HG02759 (cell line): ENCODE measurements around the gene STS.

Experiments used
- ATAC-seq: cut with Tn5 transposase; IDR thresholded peaks from one replicate; pipeline ENCODE4 v1.9.1; 2021; ENCODE audit warnings: mild to moderate bottlenecking, moderate library complexity; ENCODE audit not compliant: unreplicated experiment

The STS gene, protein sequence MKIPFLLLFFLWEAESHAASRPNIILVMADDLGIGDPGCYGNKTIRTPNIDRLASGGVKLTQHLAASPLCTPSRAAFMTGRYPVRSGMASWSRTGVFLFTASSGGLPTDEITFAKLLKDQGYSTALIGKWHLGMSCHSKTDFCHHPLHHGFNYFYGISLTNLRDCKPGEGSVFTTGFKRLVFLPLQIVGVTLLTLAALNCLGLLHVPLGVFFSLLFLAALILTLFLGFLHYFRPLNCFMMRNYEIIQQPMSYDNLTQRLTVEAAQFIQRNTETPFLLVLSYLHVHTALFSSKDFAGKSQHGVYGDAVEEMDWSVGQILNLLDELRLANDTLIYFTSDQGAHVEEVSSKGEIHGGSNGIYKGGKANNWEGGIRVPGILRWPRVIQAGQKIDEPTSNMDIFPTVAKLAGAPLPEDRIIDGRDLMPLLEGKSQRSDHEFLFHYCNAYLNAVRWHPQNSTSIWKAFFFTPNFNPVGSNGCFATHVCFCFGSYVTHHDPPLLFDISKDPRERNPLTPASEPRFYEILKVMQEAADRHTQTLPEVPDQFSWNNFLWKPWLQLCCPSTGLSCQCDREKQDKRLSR

GRCh38 chrX:7147413-7147977 lies at the start of gene STS:
STS (plus strand) TSS chrX:7147712; CDS start chrX:7253200, 105,488 bp downstream.
- ATAC-seq, result peak; percentile 49

DNA sequence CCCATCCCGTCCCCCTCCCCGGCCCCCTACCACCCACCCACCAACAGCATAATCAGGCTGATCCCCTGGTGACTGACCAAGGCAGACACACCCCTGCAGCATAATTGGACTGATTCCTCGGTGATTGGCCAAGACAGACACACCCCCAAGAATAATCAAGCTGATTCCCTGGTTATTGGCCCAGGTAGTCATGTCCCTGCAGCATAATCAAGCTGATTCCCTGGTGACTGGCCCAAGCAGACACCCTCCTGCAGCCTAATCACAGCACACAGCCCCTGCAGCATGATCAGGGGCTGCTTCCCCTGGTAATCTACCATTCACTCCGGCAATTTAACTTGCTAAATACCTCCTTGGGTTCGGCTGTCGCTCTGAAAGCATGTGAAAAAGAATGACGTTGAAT lies 47.5 kb upstream of the STS start:
- no peak for ATAC-seq

DNA sequence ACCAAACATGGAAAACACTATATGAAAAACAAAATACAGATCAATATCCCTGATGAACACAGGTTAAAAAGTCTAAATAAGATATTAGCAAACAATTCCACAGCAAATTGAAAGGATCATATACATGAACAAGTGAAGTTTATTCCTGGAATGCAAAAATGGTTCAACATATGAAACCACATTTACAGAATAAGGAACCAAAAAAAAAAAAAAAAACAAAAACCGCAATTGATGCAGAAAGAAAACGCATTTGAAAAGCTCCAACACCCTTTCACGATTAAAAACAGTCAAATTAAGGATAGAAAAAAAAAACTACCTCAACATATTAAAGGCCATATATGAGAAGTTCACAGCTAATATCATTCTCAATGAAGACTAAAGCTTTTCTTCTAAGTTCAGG lies 45.4 kb upstream of the STS start:
- no peak for ATAC-seq

DNA sequence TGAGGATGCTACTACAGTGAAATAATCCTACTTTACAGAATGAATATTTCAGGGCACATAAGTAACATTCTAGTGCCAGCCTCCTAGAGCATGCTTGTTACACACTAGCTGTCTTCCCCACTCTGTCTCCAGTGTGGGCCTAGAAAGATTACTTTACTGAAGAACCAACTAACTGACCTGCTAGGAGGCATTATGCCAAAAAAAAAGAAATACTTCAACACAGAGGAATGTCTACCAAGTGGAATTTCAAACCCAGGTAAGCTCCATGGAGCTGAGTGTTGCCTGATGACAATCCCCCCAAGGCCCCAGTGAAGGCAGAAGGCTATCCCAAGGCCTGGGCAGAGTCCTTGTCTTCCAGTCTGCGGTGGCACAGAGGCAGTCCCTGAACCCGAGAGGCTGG lies 40.9 kb upstream of the STS start:
- ATAC-seq, result no peak

GRCh38 chrX:7108030-7108429 lies 39.5 kb upstream of the STS start:
- ATAC-seq, result no peak

- ATAC-seq, result no peak
Observed at GRCh38 chrX:7109049-7109531, 38.4 kb upstream of the STS start.

DNA sequence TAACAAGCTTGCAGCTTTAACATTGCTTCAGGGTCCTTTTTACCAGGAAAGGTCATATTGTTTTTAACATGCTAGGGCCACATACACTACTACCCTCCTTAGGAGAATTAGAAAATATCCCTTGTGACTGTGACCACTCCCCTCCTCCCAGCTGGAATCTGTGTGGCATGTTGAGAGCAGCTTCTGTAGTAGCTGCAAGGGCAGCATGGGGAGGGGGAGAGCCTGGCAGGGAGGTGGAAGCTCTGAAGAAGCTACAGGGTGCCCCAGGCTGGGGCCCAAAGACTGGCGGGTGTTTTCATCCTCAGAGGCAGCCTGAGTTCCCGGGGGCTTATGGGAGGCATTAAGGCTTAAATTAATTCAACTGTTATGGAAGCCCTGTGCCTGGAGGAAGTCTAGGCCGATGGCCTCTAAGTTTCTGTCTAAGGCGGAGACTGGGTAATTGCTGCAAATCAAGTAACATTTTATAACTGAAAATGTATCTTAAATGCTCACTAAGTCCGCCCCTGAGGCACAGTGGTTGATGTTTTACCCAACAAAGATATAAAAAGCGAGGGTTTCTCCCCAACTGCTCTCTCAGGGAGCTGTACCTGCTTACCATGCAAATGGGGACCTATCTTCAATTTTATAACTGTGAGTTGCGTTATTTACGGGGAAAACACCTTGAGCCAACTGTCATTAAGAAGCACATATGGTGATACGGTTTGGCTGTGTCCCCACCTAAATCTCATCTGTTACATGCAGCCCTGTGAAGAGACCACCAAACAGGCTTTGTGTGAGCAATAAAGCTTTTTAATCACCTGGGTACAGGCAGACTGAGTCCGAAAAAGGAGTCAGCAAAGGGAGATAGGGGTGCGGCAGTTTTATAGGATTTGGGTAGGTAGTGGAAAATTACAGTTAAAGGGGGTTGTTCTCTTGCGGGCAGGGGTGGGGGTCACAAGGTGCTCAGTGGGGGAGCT lies 37.4 kb upstream of the STS start:
- ATAC-seq, result peak; percentile 64

DNA sequence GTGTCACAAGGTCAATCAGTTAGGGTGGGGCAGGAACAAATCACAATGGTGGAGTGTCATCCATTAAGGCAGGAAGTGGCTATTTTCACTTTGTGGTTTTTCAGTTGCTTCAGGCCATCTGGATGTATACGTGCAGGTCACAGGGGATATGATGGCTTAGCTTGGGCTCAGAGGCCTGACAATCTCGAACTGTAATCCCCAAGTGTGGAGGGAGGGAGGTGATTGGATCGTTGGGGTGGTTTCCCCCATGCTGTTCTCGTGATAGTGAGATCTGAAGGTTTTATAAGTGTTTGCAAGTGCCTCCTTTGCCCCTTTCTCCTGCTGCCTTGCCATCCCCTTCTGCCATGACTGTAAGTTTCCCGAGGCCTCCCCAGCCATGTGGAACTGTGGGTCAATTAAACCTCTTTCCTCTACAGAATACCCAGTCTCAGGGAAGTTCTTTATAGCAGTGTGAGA lies 36.7 kb upstream of the STS start:
- peak; percentile 57 for ATAC-seq

GRCh38 chrX:7111518-7111917 lies 36.0 kb upstream of the STS start:
- no peak for ATAC-seq

DNA sequence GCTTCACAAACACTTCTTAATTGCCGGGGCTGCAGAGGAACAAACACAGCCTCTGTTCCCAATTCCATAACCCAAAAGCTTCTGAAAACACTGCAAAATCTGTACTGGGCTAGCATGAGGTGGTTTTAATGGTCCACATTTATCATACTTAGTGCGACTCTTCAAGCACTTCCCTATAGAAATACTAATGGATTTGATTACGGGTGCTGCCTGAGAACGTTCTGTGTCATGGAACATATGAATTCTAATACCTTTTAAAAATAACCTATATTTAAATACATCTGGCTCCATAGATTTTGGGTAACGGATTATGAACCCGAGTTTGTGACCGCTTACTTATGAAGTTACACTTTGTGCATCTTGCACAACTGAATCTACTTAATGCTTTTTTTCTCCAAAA lies 35.4 kb upstream of the STS start:
- no peak for ATAC-seq

- peak; percentile 66 for ATAC-seq
Observed at GRCh38 chrX:7115557-7115956, 32.0 kb upstream of the STS start.

- no peak for ATAC-seq
Observed at GRCh38 chrX:7116081-7116480, 31.4 kb upstream of the STS start.

GRCh38 chrX:7117587-7117986 lies 29.9 kb upstream of the STS start:
- peak; percentile 44 for ATAC-seq

GRCh38 chrX:7119950-7120877 lies 27.3 kb upstream of the STS start:
- ATAC-seq, result no peak

DNA sequence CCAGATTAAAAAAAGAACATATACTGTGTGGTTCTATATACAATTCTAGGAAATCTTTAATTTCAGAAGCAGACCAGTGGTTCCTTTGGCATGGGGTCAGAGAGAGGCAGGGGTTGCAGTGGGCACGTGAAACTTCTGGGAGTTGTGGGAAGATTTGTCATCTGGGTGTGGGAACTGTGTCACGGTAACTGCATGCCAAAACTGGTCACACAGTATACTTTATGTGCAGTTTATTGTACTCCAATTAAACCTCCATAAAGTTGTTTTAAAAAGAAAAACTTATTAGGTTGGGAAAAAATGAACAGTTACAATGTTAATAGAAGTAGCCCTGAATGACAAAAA lies 26.7 kb upstream of the STS start:
- no peak for ATAC-seq

DNA sequence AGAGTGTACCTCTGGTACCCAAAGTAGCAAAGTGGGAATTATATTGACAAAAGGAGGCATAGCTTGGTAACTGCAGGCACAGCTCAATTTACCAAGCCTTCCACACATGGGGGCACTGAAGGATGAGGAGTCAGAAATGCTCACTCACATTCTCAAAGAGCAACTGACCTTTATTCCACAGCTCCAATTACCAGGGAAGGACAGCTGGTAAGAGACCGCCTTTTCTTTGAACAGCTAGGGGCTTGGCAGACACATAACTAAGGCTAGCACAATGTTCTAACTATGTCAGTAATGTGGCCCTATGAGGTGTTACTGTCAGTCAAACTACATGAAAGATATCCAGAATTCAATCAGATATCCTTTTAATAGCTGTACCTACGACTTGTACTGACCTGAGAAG lies 20.5 kb upstream of the STS start:
- no peak for ATAC-seq

DNA sequence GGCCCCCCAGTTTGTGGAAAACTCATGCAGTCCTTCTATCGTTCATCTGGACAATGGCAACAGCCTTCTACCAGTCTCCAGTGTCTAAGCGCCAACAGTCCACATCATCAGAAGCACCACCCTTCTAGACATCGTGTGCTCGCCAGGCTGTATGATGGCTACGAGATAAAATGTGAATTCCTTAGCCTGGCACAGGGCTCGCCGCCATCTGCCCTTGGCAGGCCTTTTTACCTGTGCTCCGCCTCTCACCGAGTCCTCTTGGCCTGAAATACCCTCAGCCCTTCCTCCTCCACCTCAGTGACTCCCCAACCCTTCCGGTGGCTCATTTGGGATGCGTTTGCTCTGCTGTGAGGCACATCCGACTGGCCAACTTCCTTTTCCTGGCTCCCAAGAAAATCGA lies 15.9 kb upstream of the STS start:
- no peak for ATAC-seq

GRCh38 chrX:7132335-7133049 lies 15.0 kb upstream of the STS start:
- ATAC-seq, result peak; percentile 52

- no peak for ATAC-seq
Observed at GRCh38 chrX:7133050-7133440, 14.5 kb upstream of the STS start.
